GM19328 (cell line): ENCODE data around the gene PTPRN2.

ENCODE experiments used
- ATAC-seq: cut with Tn5 transposase; IDR thresholded peaks from one replicate; pipeline ENCODE4 v1.9.1; 2021; ENCODE audit warnings: mild to moderate bottlenecking, moderate library complexity; ENCODE audit not compliant: unreplicated experiment

The PTPRN2 gene

GRCh38 chr7:157805713-157806112 is 781.9 kb downstream of the PTPRN2 start:
- ATAC-seq: no peak

DNA sequence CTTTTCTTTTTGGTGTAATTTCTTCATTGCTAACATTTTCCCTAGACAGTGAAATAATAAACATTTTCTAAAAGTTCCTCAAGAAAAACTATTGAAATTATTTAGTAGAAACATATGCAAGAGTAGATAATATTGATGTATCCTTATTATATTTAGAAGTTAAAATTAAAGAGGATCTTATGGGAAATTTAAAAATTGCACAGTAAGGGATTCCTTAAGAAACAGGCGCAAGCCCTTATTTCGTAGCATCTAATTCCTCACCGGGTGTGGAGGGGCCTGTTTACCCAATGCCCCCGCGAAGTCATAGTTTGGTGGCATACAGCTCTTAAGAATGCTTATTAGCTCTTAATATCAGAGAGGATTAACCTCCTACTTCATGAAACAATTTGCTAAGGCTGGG is 783.7 kb downstream of the PTPRN2 start:
- ATAC-seq: no peak

DNA sequence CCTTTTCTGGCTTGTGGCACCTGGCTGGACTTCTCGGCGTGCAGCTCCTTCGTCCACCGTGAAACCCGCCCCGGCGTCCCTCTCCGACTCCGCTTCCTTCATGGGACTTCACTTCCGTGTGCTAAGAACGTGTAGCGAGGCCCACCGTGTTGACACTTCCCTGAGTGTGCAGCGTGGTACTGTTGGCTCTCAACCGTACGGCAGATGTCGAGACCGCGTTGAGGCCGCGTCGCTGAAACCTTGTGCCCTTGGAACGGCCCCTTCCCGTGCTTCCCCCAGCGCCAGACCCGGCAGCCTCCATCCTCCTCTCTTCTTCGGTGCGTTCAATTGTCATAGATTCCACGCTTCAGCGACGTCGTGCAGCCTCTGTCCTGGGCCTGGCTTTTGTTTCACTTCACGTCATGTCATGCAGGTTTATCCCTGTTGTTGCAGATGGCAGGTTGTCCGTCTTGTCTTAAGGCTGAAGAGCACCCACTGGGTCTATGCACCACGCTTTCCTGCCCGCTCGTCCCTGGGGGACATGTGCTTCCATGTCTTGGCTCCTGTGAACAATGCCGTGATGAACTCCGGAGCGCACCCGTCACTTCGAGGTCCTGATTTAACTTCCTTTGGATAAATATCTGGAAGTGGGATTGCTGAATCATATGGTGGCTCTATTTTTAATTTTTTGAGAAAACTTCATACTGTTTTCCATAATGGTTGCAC is 785.5 kb downstream of the PTPRN2 start:
- ATAC-seq: no peak

DNA sequence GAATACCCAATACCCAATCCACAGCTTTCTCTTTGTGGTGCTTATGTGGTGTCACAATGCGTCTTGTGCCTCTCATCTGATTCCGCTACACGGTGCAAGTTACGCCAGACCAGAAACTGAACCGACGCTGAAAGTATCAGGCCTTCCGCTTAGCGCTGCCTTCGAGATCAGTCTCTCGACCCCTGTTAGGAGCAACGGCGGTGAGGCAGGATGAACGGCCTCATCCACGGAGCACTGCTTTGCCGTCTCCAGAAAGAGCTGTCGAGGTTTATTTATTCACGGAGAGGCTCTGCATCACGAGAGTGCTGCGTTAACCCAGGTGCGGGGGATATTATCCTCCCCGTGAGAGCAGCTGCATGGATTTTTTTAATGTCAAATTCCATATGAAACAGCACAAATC is 786.5 kb downstream of the PTPRN2 start:
- no peak for ATAC-seq

DNA sequence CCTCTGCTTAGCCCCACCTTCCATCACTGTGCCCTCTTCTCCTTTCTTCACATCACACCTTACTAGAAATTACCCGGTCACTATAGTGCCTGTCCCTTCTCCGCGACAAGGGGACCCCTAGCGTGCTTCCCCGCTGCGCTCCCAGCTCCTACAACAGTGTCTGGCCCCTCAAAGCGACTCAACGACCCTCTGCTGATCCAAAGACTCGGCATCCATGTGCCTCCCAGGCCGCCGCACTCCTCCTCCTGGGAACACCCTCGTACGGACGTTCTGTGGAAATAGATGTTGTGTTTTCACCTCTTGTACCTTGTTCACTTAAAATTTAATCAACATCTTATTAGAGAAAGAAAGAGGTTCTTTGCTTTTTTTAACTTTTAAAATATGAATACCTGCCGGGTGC is 787.3 kb downstream of the PTPRN2 start:
- ATAC-seq: no peak

DNA sequence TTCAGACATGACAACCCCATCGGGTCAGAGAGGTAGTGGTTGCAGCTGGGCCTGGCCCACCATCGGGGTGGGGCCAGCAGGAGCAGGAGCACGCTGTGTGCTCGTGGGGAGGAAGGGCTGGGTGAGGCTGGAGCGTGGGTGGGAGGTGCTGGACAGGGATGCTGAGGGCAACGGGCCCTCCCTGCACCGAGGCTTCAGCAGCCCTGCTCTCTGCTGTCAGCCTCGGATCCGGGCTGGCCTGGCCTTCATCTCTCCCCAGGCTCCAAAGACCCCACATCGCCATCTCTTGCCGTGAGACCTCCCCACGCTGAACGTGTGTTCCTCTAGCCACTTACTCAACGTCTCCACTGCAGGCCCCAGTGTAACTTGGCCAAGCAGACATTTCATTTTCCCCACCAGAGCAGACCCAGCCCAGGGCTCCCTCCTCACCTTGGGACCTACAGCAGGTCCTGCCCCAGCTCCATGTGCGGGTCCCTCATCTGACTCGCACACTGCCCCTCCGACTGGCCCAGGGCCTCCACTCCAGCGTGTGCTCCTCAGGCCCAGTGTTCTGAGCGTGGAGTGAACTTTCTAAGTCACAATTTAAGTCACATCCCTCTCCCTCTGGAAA is 788.4 kb downstream of the PTPRN2 start:
- ATAC-seq: no peak

GRCh38 chr7:157797361-157797760 is 790.3 kb downstream of the PTPRN2 start:
- ATAC-seq: no peak

GRCh38 chr7:157796846-157797245 is 790.8 kb downstream of the PTPRN2 start:
- no peak for ATAC-seq

GRCh38 chr7:157795643-157796042 is 792.0 kb downstream of the PTPRN2 start:
- ATAC-seq: no peak

DNA sequence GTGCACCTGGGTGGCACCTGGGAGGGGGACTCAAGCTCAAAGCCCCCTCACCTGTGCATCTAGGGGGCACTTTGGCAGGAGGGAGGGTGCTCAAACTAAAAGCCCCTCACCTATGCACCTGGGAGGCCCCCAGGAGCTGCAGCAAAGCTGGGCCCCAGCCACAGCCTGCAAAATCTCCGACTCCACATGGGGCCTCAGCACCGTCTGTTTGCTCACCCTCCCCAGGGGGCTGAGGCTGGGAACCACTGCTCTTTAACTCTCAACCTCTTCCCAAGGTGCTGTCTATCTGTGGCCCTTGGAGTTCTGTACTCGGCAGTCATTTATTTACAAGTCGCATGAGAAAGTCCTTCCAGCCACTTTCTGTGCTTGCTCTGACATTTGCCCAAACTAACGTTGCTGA is 792.4 kb downstream of the PTPRN2 start:
- ATAC-seq: no peak

DNA sequence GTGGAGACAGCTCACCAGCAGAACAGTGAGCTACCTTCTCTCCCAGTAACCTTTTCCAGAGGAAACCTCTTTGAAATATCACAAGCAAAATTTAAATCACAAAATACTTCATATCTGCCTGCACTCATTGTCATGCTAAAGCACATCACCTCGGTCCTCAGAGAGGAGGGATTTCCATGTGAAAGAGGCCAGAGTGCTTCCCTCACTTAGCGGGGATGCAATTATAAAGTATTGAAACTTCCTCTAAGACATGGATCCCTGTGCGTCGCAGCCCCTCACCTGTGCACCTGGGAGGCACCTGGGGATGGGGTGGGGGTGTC is 792.9 kb downstream of the PTPRN2 start:
- ATAC-seq: no peak

GRCh38 chr7:157793973-157794745 is 793.5 kb downstream of the PTPRN2 start:
- no peak for ATAC-seq

GRCh38 chr7:157793087-157793353 is 794.6 kb downstream of the PTPRN2 start:
- ATAC-seq: no peak

DNA sequence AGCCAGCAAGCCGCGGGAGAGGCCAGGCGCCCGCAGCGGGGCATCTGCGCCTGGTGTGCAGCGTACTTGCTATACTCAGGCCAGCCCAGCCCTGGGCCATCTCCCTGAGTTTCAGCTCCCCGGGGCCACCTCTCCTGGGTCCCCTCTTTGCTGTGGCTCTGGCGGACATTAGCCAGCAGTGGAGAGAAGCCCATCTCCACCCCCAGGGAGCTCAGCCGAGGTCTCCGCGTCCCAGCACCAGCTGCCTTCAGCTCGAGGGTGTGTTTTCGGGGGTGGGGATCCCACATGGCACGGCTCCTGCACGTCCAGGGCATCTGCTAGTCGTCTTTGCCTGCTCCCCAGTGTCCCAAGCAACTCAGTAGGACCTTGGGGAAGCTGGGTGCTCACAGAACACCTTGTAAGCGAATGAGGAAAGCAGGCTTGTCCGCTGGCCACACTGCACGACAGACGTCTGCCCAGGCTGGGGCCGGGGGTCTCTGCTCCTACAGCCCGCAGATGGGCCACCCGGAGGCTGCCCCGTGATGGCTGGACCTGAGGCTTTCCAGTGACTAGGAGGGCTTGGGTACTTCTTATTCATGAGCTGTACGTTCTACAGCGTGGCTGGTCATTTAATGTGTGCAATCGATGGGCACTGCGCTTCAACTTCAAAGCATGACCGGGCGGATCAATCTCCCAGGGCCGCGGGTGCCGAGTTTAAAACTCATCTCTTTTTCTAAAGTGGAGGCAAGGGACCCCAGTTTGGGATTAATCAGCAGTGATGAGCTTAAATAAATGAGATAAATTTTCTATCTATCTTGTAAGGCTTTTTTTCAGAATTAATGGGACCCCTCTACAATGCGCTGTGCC is 795.2 kb downstream of the PTPRN2 start:
- ATAC-seq: no peak

DNA sequence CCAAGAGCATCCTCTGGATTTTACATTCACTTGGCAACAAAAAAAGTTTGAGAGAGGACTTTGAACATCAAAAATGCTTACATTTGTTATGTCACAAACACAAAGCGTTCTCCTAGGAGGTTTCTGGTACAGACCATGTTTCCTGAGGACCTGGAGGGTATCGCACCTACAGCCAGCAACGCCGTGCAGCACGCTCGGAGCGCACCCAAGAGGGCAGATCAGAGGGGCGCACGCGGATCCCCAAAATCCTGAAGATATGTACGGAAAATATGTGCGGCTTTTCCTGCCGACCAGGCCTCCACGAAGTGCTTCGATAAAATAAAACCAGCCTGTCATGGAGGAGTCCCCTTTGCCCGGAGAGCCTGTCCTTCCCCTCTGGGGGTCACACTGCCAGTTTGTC is 796.0 kb downstream of the PTPRN2 start:
- no peak for ATAC-seq

- ATAC-seq: no peak
These were observed 796.4 kb downstream of the PTPRN2 start for GRCh38 chr7:157791261-157791660.

DNA sequence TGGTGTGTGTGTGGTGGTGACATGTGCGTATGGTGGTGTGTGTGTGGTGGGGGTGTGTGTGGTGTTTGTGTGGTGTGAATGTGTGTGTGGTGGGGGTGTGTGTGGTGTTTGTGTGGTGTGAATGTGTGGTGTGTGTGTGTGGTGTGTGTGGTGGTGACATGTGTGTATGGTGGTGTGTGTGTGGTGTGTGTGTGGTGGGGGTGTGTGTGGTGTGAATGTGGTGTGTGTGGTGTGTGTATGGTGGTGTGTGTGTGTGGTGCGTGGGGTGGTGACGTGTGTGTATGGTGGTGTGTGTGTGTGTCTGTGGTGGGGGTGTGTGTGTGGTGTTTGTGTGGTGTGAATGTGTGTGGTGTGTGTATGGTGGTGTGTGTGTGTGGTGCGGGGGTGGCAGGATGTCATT is 797.7 kb downstream of the PTPRN2 start:
- ATAC-seq: no peak

DNA sequence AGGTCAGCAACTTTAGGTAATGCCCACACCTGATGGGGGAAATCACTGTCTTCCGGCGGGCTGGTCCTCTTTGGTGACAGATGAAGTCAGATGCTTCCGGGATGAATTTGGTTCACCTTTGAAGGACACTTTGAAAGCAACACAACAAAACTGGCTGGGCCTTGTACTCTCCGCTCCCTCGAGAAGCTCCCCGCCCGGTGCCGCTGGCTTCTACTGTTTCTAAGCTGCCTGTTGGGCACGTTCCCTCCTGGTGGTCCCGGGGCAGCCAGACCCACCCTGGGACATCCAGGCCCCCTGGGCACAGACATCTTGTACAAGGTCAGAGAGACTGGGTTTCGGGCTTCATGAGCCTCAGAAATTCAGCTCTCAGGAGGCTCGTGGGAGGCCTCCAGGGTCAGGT is 798.5 kb downstream of the PTPRN2 start:
- ATAC-seq: no peak

- no peak for ATAC-seq
These were observed 799.0 kb downstream of the PTPRN2 start for GRCh38 chr7:157788573-157788972.

- ATAC-seq: no peak
These were observed 800.3 kb downstream of the PTPRN2 start for GRCh38 chr7:157787275-157787701.

DNA sequence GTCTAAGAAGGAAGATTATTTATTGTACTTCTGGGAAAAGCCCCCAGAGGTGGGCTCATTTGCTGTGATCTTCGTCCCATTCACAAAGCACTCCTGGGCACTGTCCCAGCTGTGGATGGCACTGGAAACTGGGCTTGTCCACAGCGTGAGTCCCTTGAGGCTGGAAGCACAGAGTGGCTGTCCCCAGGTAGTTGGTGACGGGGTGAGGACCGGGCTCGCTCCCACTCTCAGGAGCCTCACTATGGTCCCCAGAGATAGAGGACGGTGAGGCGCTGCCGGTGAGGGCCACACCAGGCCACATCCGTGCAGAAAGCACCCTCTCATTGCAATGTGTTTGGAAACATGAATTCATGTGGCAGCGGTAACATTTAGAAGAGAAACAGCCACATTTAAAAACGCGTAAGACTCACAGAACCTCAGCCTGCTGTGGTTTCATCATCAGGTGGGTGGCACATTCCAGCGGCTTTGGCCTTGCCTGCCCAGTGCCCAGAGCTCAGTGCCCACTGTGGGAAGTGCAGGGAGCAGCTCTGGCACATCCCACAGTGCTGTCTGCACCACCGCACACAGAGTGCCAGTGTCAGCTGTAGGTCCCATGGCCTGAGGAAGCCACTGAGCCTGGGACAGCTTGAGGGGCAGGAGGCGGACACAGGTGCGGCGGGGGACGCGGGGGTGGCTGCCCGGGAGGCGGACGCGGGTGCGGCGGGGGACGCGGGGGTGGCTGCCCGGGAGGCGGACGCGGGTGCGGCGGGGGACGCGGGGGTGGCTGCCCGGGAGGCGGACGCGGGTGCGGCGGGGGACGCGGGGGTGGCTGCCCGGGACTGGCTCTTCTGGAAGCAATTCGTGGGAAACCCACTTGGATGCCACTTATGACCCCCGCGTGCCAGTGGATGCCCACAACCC is 801.0 kb downstream of the PTPRN2 start:
- ATAC-seq: no peak
